HepG2 (cell line): Measurements from ENCODE around the gene RIPK1. TPM values are rescaled to one million over a fixed set of nuclear protein-coding genes. Genes with fewer than 3 reads are reported as not detected.
A peak's percentile ranks its signal among the peaks of the same experiment; 100 is the strongest.

Experiments used
- ATAC-seq: fragments of 200-7000 bp; cut with Tn5 transposase; 3 replicates; pipeline ENCODE4 v1.9.1; 2020; ENCODE audit warnings: mild to moderate bottlenecking, moderate library complexity
- BruUV-seq: library from RNA; stranded (reverse); fragments of 400-500 nt; replicated peaks from 2 replicates; lab custom pipeline; 2021; lab: Mats Ljungman, UMichigan
- CTCF ChIA-PET: fragments of 300-600 bp; formaldehyde crosslinking; extraction: SDS; loops from one replicate; lab custom pipeline; 2021; ENCODE audit warnings: low total read pairs, inconsistent platforms, low intra/inter-chr PET ratio; lab: Yijun Ruan, JAX
- POLR2A ChIA-PET: fragments of 350-600 bp; sonication (Branson Sonifier 250); formaldehyde crosslinking; loops from one replicate; lab custom pipeline; 2020; ENCODE audit warnings: antibody characterized with exemption, inconsistent platforms; lab: Yijun Ruan, JAX
- DNase-seq: peaks from one replicate; pipeline ENCODE4 v3.0.0-alpha.2; 2015; ENCODE audit warnings: low spot score
- FAIRE-seq: peaks from 3 replicates; lab custom pipeline; 2011; peaks lifted over from hg19 to GRCh38; lab: Jason Lieb, UNC
- H2AFZ ChIP-seq: one replicate; pipeline ENCODE4 v1.6.1; 2011; ENCODE audit warnings: low read length, inconsistent platforms
- H3K27ac ChIP-seq: fragments of 300-600 bp; 3 replicates; pipeline ENCODE4 v1.8.0; 2011; ENCODE audit warnings: mixed run types, mild to moderate bottlenecking, mixed read lengths, low read length, inconsistent platforms; ENCODE audit not compliant: insufficient read depth; ENCODE audit errors: extremely low read length
- H3K27me3 ChIP-seq, 2 experiments: fragments of 200-600 bp in 1 of 2; 2 replicates in 1 of 2; 3 replicates in 1 of 2; pipeline versions ENCODE4 v1.6.0 to v1.8.0; 2011; ENCODE audit warnings: low read length in 2 of 2, mild to moderate bottlenecking in 2 of 2, moderate library complexity in 2 of 2, inconsistent platforms in 1 of 2; ENCODE audit not compliant: insufficient read depth in 2 of 2, control insufficient read depth in 1 of 2
- H3K36me3 ChIP-seq, 2 experiments: fragments of 200-600 bp in 1 of 2; replicated peaks in 1 of 2; 2 replicates in 1 of 2; 3 replicates in 1 of 2; pipeline versions ENCODE4 v1.5.1 to v1.8.0; 2011; ENCODE audit warnings: low read length in 2 of 2, inconsistent platforms in 1 of 2; ENCODE audit not compliant: insufficient read depth in 2 of 2, control insufficient read depth in 1 of 2
- H3K4me1 ChIP-seq: 2 replicates; pipeline ENCODE4 v1.5.1; 2012; ENCODE audit warnings: low read length, inconsistent platforms; ENCODE audit not compliant: insufficient read depth
- H3K4me2 ChIP-seq: 2 replicates; pipeline ENCODE4 v1.6.0; 2011; ENCODE audit warnings: low read depth, low read length, inconsistent platforms
- H3K4me3 ChIP-seq, 3 experiments: fragments of 200-600 bp in 1 of 3; sonication (generic), shearing (Covaris generic) in 1 of 3; replicated peaks in 1 of 3; 2 replicates each; pipeline ENCODE4 v1.5.1; 2011 to 2016; ENCODE audit warnings: low read length in 3 of 3, inconsistent platforms in 2 of 3, low read depth in 2 of 3, mild to moderate bottlenecking in 2 of 3, control low read depth in 1 of 3, mixed read lengths in 1 of 3; ENCODE audit not compliant: insufficient read depth in 1 of 3
- H3K79me2 ChIP-seq: one replicate; pipeline ENCODE4 v1.6.1; 2011; ENCODE audit warnings: low read length, inconsistent platforms; ENCODE audit not compliant: insufficient read depth
- H3K9ac ChIP-seq: 2 replicates; pipeline ENCODE4 v1.6.0; 2011; ENCODE audit warnings: mild to moderate bottlenecking, low read depth, low read length, inconsistent platforms; ENCODE audit not compliant: insufficient read depth
- H3K9me3 ChIP-seq: 2 replicates; pipeline ENCODE4 v1.5.1; 2012; ENCODE audit warnings: mild to moderate bottlenecking, low read length
- H4K20me1 ChIP-seq: 2 replicates; pipeline ENCODE4 v1.6.0; 2011; ENCODE audit warnings: inconsistent platforms, mild to moderate bottlenecking, low read length, moderate library complexity; ENCODE audit not compliant: insufficient read depth
- ATF1 ChIP-seq: IDR thresholded peaks from 2 replicates; pipeline ENCODE4 v1.6.1; 2016; ENCODE audit warnings: mild to moderate bottlenecking, control low read depth
- DNMT1 ChIP-seq: sonication (generic); formaldehyde crosslinking; IDR thresholded peaks from 2 replicates; pipeline ENCODE4 v1.5.1; 2020; ENCODE audit warnings: mild to moderate bottlenecking, missing genetic modification reagents
- GFI1 ChIP-seq: sonication (generic); formaldehyde crosslinking; IDR thresholded peaks from 2 replicates; pipeline ENCODE4 v1.5.0; 2020; ENCODE audit warnings: missing genetic modification reagents, mild to moderate bottlenecking, borderline replicate concordance
- NCOA1 ChIP-seq: sonication (generic); formaldehyde crosslinking; IDR thresholded peaks from 2 replicates; pipeline ENCODE4 v1.9.0; 2021; ENCODE audit warnings: missing genetic modification reagents
- NFRKB ChIP-seq: fragments of 450-650 bp; IDR thresholded peaks from 2 replicates; pipeline ENCODE4 v1.6.1; 2017
- PHF21A ChIP-seq: sonication (generic); formaldehyde crosslinking; IDR thresholded peaks from 2 replicates; pipeline ENCODE4 v1.5.0; 2020; ENCODE audit warnings: mild to moderate bottlenecking, missing genetic modification reagents
- PLRG1 ChIP-seq: fragments of 450-650 bp; conservative IDR thresholded peaks from 2 replicates; pipeline ENCODE4 v1.6.1; 2016
- STAG1 ChIP-seq: sonication (generic); formaldehyde crosslinking; IDR thresholded peaks from 2 replicates; pipeline ENCODE4 v1.4.0; 2020; ENCODE audit warnings: missing genetic modification reagents
- WIZ ChIP-seq: sonication (generic); formaldehyde crosslinking; IDR thresholded peaks from 2 replicates; pipeline ENCODE4 v1.5.1; 2020; ENCODE audit warnings: mild to moderate bottlenecking, missing genetic modification reagents
- ZMYM2 ChIP-seq: sonication (generic); formaldehyde crosslinking; IDR thresholded peaks from 2 replicates; pipeline ENCODE4 v1.8.0; 2022; ENCODE audit warnings: mild to moderate bottlenecking, missing genetic modification reagents
- ZSCAN20 ChIP-seq: sonication (generic); formaldehyde crosslinking; IDR thresholded peaks from 2 replicates; pipeline ENCODE4 v1.4.0; 2020; ENCODE audit warnings: missing genetic modification reagents, mild to moderate bottlenecking, borderline replicate concordance
- WGBS: methylation state at CpG from one replicate; pipeline ENCODE4 v1.1.6; 2017; ENCODE audit warnings: low lambda C conversion rate; 5-methylcytosine and 5-hydroxymethylcytosine counted together
- in situ Hi-C: cut with HindIII; loops from 2 replicates; pipeline ENCODE4 v1.10.0; 2017; ENCODE audit warnings: low pct_unique_long_range_greater_than_20kb; ENCODE audit not compliant: extremely low pct_ligation_motif_present
- intact Hi-C: fragments of 100-400 bp; cut with micrococcal nuclease; formaldehyde crosslinking; loops from one replicate; pipeline ENCODE4 v1.10.0; 2022; ENCODE audit not compliant: unreplicated experiment
- polyA plus RNA-seq, 8 experiments: library from polyadenylated mRNA; depleted of rRNA in 3 of 8; stranded (reverse) in 7 of 8; unstranded in 1 of 8; fragments of >200 nt; fragmentation: Illumina TruSeq in 4 of 8; extraction: Trizol in 4 of 8; gene quantifications; 2 replicates each; pipeline versions ENCODE4 v1.2.1 to v1.2.3, GENCODE V29; 2011 to 2016; ENCODE audit warnings: low read depth in 4 of 8, missing spikeins in 1 of 8, mixed read lengths in 1 of 8; ENCODE audit not compliant: insufficient read depth in 1 of 8
- total RNA-seq, 5 experiments: library from RNA; depleted of rRNA; stranded (reverse); fragments of >200 nt; fragmentation: Illumina TruSeq; extraction: Trizol; gene quantifications; 2 replicates each; pipeline ENCODE4 v1.2.3, GENCODE V29; 2016; ENCODE audit warnings: low read depth in 1 of 5
- TF ChIP-seq, protein P1 (sequence below): sonication (generic); formaldehyde crosslinking; IDR thresholded peaks from 2 replicates; pipeline ENCODE4 v1.4.0; 2020; ENCODE audit warnings: missing genetic modification reagents, mild to moderate bottlenecking, borderline replicate concordance
- TF ChIP-seq, protein P2 (sequence below): sonication (generic); formaldehyde crosslinking; conservative IDR thresholded peaks from 2 replicates; pipeline ENCODE4 v1.8.1; 2023; ENCODE audit warnings: missing genetic modification reagents
- TF ChIP-seq, protein P3 (sequence below): sonication (generic); formaldehyde crosslinking; IDR thresholded peaks from 2 replicates; pipeline ENCODE4 v1.5.1; 2020; ENCODE audit warnings: mild to moderate bottlenecking, missing genetic modification reagents, moderate library complexity
- TF ChIP-seq, protein P4 (sequence below): IDR thresholded peaks from 2 replicates; pipeline ENCODE4 v1.6.1; 2016
- TF ChIP-seq, protein P5 (sequence below): sonication (generic); formaldehyde crosslinking; conservative IDR thresholded peaks from 2 replicates; pipeline ENCODE4 v1.4.0; 2020; ENCODE audit warnings: missing genetic modification reagents

Gene RIPK1
- total and polyA plus RNA-seq, 2 of the 13 experiments (the other 11 are each of a cell fraction or from before 2014, with no cell fraction given), result 9.0 to 10.3 TPM

DNA sequence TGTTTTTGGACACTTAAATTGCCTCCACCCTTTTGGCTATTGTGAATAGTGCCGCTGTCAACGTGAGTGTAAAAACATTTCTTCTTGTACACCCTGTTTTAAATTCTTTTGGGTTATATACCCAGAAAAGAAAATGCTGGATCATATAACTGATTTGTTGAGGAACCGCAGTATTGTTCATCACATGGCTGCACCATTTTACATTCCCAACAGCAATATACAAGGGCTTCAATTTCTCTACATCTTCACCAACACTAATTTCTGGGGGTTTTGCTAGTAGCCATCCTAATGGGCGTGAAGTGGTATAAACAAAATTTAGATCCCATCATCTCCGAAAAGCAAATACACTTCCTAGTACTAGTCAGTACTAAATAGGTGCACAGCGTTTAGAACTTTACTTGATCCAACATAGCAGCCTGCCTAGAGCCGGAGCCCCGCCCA lies 49.6 kb downstream of the RIPK1 start:
- Histone ChIP-seq H3K36me3 (peaks cover 6 to 16% of the 10 kb centered on the region in 2 experiments), H3K27me3 (no peaks in the 10 kb centered on the region; a peak in 1 of 5 replicates), H3K4me2 (peak overlapping the region; percentile 88), H3K79me2 (peaks cover 11% of the 10 kb centered on the region), H3K4me3 (peak overlapping the region; percentile 82 to 84 (median 84)), H3K4me1 (peaks cover 35% of the 10 kb centered on the region), H4K20me1 (no peaks in the 10 kb centered on the region), H2AFZ (peak overlapping the region; percentile 78), H3K9ac (peak overlapping the region; percentile 87), H3K9me3 (no peaks in the 10 kb centered on the region), H3K27ac (peak overlapping the region; percentile 88)
- ChIA-PET CTCF (no interaction called here), POLR2A (interaction anchor here (0.7 to 3.3 kb wide), 19 partner anchors 10 to 903 kb away, joined by 3 to 21 read pairs (median 7); partner anchors contain the start of genes NQO2, PSMG4, RIPK1 and SERPINB1)
- intact Hi-C loops, result loop anchor here (2.0 to 10.0 kb wide), 4 partner anchors 21 to 133 kb away; partner anchors contain the start of gene RIPK1
- BruUV-seq, result TSS peak; percentile 86
- in situ Hi-C loops, result no loop called here
- FAIRE-seq, result peak; percentile 67
- WGBS, result 10% methylated on average over 8 of the region's 8 CpGs
- no peak for DNase-seq
- ATAC-seq, result peak; percentile 8
- TF ChIP-seq ATF1 (CRISPR knock-in tag) (no peak), NFRKB (no peak), GFI1 (0 out of 2 replicates have a peak, but pooled peaks have one; percentile 50), ZSCAN20 (CRISPR knock-in tag) (no peak), NCOA1 (CRISPR knock-in tag) (0 out of 2 replicates have a peak, but pooled peaks have one; percentile 75), ZMYM2 (CRISPR knock-in tag) (peak; percentile 73; the same call in 1 of the 2 replicates), PLRG1 (no peak), DNMT1 (no peak), STAG1 (CRISPR knock-in tag) (no peak), PHF21A (CRISPR knock-in tag) (peak; percentile 61; the same call in 1 of the 2 replicates), WIZ (CRISPR knock-in tag) (no peak)
- TF ChIP-seq, protein P1, sequence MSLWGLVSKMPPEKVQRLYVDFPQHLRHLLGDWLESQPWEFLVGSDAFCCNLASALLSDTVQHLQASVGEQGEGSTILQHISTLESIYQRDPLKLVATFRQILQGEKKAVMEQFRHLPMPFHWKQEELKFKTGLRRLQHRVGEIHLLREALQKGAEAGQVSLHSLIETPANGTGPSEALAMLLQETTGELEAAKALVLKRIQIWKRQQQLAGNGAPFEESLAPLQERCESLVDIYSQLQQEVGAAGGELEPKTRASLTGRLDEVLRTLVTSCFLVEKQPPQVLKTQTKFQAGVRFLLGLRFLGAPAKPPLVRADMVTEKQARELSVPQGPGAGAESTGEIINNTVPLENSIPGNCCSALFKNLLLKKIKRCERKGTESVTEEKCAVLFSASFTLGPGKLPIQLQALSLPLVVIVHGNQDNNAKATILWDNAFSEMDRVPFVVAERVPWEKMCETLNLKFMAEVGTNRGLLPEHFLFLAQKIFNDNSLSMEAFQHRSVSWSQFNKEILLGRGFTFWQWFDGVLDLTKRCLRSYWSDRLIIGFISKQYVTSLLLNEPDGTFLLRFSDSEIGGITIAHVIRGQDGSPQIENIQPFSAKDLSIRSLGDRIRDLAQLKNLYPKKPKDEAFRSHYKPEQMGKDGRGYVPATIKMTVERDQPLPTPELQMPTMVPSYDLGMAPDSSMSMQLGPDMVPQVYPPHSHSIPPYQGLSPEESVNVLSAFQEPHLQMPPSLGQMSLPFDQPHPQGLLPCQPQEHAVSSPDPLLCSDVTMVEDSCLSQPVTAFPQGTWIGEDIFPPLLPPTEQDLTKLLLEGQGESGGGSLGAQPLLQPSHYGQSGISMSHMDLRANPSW (CRISPR knock-in tag), result 0 out of 2 replicates have a peak, but pooled peaks have one; percentile 25
- TF ChIP-seq, protein P2, sequence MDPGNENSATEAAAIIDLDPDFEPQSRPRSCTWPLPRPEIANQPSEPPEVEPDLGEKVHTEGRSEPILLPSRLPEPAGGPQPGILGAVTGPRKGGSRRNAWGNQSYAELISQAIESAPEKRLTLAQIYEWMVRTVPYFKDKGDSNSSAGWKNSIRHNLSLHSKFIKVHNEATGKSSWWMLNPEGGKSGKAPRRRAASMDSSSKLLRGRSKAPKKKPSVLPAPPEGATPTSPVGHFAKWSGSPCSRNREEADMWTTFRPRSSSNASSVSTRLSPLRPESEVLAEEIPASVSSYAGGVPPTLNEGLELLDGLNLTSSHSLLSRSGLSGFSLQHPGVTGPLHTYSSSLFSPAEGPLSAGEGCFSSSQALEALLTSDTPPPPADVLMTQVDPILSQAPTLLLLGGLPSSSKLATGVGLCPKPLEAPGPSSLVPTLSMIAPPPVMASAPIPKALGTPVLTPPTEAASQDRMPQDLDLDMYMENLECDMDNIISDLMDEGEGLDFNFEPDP (CRISPR knock-in tag), result 0 out of 2 replicates have a peak, but pooled peaks have one; percentile 91
- TF ChIP-seq, protein P3, sequence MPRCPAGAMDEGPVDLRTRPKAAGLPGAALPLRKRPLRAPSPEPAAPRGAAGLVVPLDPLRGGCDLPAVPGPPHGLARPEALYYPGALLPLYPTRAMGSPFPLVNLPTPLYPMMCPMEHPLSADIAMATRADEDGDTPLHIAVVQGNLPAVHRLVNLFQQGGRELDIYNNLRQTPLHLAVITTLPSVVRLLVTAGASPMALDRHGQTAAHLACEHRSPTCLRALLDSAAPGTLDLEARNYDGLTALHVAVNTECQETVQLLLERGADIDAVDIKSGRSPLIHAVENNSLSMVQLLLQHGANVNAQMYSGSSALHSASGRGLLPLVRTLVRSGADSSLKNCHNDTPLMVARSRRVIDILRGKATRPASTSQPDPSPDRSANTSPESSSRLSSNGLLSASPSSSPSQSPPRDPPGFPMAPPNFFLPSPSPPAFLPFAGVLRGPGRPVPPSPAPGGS (CRISPR knock-in tag), result no peak
- TF ChIP-seq, protein P4, sequence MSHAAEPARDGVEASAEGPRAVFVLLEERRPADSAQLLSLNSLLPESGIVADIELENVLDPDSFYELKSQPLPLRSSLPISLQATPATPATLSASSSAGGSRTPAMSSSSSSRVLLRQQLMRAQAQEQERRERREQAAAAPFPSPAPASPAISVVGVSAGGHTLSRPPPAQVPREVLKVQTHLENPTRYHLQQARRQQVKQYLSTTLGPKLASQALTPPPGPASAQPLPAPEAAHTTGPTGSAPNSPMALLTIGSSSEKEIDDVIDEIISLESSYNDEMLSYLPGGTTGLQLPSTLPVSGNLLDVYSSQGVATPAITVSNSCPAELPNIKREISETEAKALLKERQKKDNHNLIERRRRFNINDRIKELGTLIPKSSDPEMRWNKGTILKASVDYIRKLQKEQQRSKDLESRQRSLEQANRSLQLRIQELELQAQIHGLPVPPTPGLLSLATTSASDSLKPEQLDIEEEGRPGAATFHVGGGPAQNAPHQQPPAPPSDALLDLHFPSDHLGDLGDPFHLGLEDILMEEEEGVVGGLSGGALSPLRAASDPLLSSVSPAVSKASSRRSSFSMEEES (CRISPR knock-in tag), result no peak
- TF ChIP-seq, protein P5, sequence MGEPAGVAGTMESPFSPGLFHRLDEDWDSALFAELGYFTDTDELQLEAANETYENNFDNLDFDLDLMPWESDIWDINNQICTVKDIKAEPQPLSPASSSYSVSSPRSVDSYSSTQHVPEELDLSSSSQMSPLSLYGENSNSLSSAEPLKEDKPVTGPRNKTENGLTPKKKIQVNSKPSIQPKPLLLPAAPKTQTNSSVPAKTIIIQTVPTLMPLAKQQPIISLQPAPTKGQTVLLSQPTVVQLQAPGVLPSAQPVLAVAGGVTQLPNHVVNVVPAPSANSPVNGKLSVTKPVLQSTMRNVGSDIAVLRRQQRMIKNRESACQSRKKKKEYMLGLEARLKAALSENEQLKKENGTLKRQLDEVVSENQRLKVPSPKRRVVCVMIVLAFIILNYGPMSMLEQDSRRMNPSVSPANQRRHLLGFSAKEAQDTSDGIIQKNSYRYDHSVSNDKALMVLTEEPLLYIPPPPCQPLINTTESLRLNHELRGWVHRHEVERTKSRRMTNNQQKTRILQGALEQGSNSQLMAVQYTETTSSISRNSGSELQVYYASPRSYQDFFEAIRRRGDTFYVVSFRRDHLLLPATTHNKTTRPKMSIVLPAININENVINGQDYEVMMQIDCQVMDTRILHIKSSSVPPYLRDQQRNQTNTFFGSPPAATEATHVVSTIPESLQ, result 0 out of 2 replicates have a peak, but pooled peaks have one; percentile 7
